T-cell (primary cell): ENCODE results near the gene TEAD1. TPM values are rescaled to one million over a fixed set of nuclear protein-coding genes. Genes with fewer than 3 reads are reported as not detected.

ENCODE experiments used
- ATAC-seq, 4 experiments: fragments of 200-7000 bp in 3 of 4; fragments of 150-1000 bp in 1 of 4; cut with Tn5 transposase; replicated peaks in 1 of 4; 1 replicate in 3 of 4; 2 replicates in 1 of 4; pipeline ENCODE4 v1.10.0; 2021; ENCODE audit warnings: moderate library complexity in 3 of 4, mild to moderate bottlenecking in 2 of 4, moderate number of reproducible peaks in 1 of 4
- CTCF ChIA-PET, 2 donors: fragments of 300-600 bp; sonication (Branson Sonifier 250); formaldehyde crosslinking; loops; one replicate each; lab custom pipeline; 2022; ENCODE audit warnings: antibody characterized with exemption in 2 of 2; lab: Charles Lee
- POLR2A ChIA-PET, 2 donors: fragments of 300-600 bp; sonication (Branson Sonifier 250); formaldehyde crosslinking; loops; one replicate each; lab custom pipeline; 2022; ENCODE audit warnings: antibody characterized with exemption in 2 of 2; lab: Charles Lee
- DNase-seq, 35 experiments: peaks; one replicate each; pipeline versions ENCODE4 v3.0.0 to v3.0.0-alpha.2; 2013 to 2023
- H3K27ac ChIP-seq: one replicate; pipeline ENCODE4 v1.5.1; 2013; ENCODE audit warnings: low read length
- H3K27me3 ChIP-seq, 2 experiments: replicated peaks in 1 of 2; 1 replicate in 1 of 2; 2 replicates in 1 of 2; pipeline versions ENCODE4 v1.6.1 to v1.7.0; 2013; ENCODE audit warnings: low read length in 1 of 2, mixed read lengths in 1 of 2; ENCODE audit not compliant: control insufficient read depth in 2 of 2, insufficient read depth in 2 of 2; ENCODE audit errors: extremely low read depth in 1 of 2
- H3K36me3 ChIP-seq, 2 donors: 1 replicate in 1 of 2; 2 replicates in 1 of 2; pipeline versions ENCODE4 v1.6.1 to v1.7.0; 2013; ENCODE audit warnings: low read length in 1 of 2; ENCODE audit not compliant: control insufficient read depth in 2 of 2, insufficient read depth in 1 of 2; ENCODE audit errors: extremely low read depth in 1 of 2
- H3K4me1 ChIP-seq, 2 experiments: 1 replicate in 1 of 2; 2 replicates in 1 of 2; pipeline versions ENCODE4 v1.6.1 to v1.7.0; 2013; ENCODE audit warnings: low read length in 2 of 2, mixed read lengths in 1 of 2; ENCODE audit not compliant: insufficient read depth in 2 of 2, control insufficient read depth in 1 of 2; ENCODE audit errors: extremely low read depth in 1 of 2
- H3K4me3 ChIP-seq, 2 donors: 1 replicate in 1 of 2; 2 replicates in 1 of 2; pipeline versions ENCODE4 v1.5.1 to v1.7.0; 2013; ENCODE audit warnings: mild to moderate bottlenecking in 2 of 2, low read length in 1 of 2, moderate library complexity in 1 of 2; ENCODE audit not compliant: control insufficient read depth in 1 of 2; ENCODE audit errors: extremely low read depth in 1 of 2
- H3K9me3 ChIP-seq: 2 replicates; pipeline ENCODE4 v1.7.0; 2013
- H3K27ac Mint-ChIP-seq, 2 donors: one replicate each; pipeline ENCODE4 v1.8.0; 2020 to 2021; ENCODE audit warnings: mild to moderate bottlenecking in 2 of 2, mixed read lengths in 2 of 2
- H3K27me3 Mint-ChIP-seq, 2 donors: one replicate each; pipeline ENCODE4 v1.8.0; 2021 to 2022; ENCODE audit warnings: mixed read lengths in 2 of 2
- H3K36me3 Mint-ChIP-seq: one replicate; pipeline ENCODE4 v1.8.0; 2021; ENCODE audit warnings: mixed read lengths
- H3K4me1 Mint-ChIP-seq, 3 donors: one replicate each; pipeline ENCODE4 v1.8.0; 2020 to 2022; ENCODE audit warnings: mixed read lengths in 3 of 3, mild to moderate bottlenecking in 1 of 3
- H3K4me3 Mint-ChIP-seq, 3 donors: one replicate each; pipeline ENCODE4 v1.8.0; 2020 to 2022; ENCODE audit warnings: mild to moderate bottlenecking in 3 of 3, mixed read lengths in 3 of 3, moderate library complexity in 3 of 3
- H3K9me3 Mint-ChIP-seq, 3 donors: one replicate each; pipeline ENCODE4 v1.8.0; 2020 to 2022; ENCODE audit warnings: mixed read lengths in 3 of 3
- WGBS: methylation state at CpG from one replicate; pipeline ENCODE4 v1.1.5; 2013; ENCODE audit warnings: missing lambda C conversion rate; ENCODE audit not compliant: insufficient coverage; 5-methylcytosine and 5-hydroxymethylcytosine counted together
- total RNA-seq, 35 experiments: library from RNA in 6 of 35; stranded (reverse) in 6 of 35; fragments of 120-200 nt in 1 of 35; gene quantifications; one replicate each; pipeline versions ENCODE4 v1.2.1 to v1.2.4 and lab custom pipeline; 2013 to 2026

The TEAD1 gene
- total RNA-seq, 5 donors from 2014 or later (not counting 1 experiment from before 2014, with no cell fraction given) = 0.20 to 0.72 (median 0.44) TPM; not detected in 1

- Mint-ChIP-seq H3K4me3 (no peak overlapping the region), H3K27me3 (peaks cover 15 to 19% of the 10 kb centered on the region in 2 donors), H3K27ac (no peak overlapping the region), H3K9me3 (no peaks in the 10 kb centered on the region), H3K4me1 (peaks cover 0 to 10% (median 10%) of the 10 kb centered on the region in 3 donors), H3K36me3 (no peaks in the 10 kb centered on the region)
- POLR2A ChIA-PET = no interaction called here
- CTCF ChIA-PET = no interaction called here
- Histone ChIP-seq H3K4me1 (no peaks in the 10 kb centered on the region), H3K27ac (no peak overlapping the region), H3K27me3 (peaks cover 0 to 16% of the 10 kb centered on the region in 2 experiments), H3K36me3 (no peaks in the 10 kb centered on the region), H3K9me3 (no peaks in the 10 kb centered on the region), H3K4me3 (no peak overlapping the region)
- WGBS = no CpG with 5 or more reads among the region's 6 CpGs
- ATAC-seq (no peak), DNase-seq (no peak)
Measured at GRCh38 chr11:12842933-12843636, 168.9 kb downstream of the TEAD1 start.

- ChIA-PET POLR2A (no interaction called here), CTCF (no interaction called here)
- Mint-ChIP-seq H3K27ac (no peak overlapping the region), H3K4me1 (peaks cover 0 to 10% (median 10%) of the 10 kb centered on the region in 3 donors), H3K9me3 (no peaks in the 10 kb centered on the region), H3K36me3 (no peaks in the 10 kb centered on the region), H3K27me3 (peaks cover 17 to 21% of the 10 kb centered on the region in 2 donors), H3K4me3 (no peak overlapping the region)
- no peaks in the 10 kb centered on the region for H3K4me1 ChIP-seq
- no peak overlapping the region for H3K4me3 ChIP-seq
- no peak overlapping the region for H3K27ac ChIP-seq
- no peaks in the 10 kb centered on the region for H3K9me3 ChIP-seq
- ATAC-seq (no peak), DNase-seq (no peak)
- H3K27me3 ChIP-seq = peaks cover 0 to 18% of the 10 kb centered on the region in 2 experiments
- 100% methylated on average over 3 of the region's 6 CpGs for WGBS
- H3K36me3 ChIP-seq = no peaks in the 10 kb centered on the region
Measured at GRCh38 chr11:12845163-12845562, 170.9 kb downstream of the TEAD1 start.

- Histone ChIP-seq H3K27ac (no peak overlapping the region), H3K4me3 (no peak overlapping the region), H3K4me1 (no peaks in the 10 kb centered on the region), H3K36me3 (no peaks in the 10 kb centered on the region), H3K27me3 (peaks cover 0 to 19% of the 10 kb centered on the region in 2 experiments), H3K9me3 (no peaks in the 10 kb centered on the region)
- no peaks in the 10 kb centered on the region for H3K9me3 Mint-ChIP-seq
- ChIA-PET POLR2A (no interaction called here), CTCF (no interaction called here)
- peaks cover 0 to 10% (median 10%) of the 10 kb centered on the region in 3 donors for H3K4me1 Mint-ChIP-seq
- 97% methylated on average over 6 of the region's 10 CpGs for WGBS
- DNase-seq (no peak), ATAC-seq (no peak)
- H3K36me3 Mint-ChIP-seq = no peaks in the 10 kb centered on the region
- H3K27ac Mint-ChIP-seq = no peak overlapping the region
- H3K4me3 Mint-ChIP-seq = no peak overlapping the region
- H3K27me3 Mint-ChIP-seq = peaks cover 16 to 21% of the 10 kb centered on the region in 2 donors
Measured at GRCh38 chr11:12845739-12846358, 171.6 kb downstream of the TEAD1 start.

GRCh38 chr11:12846786-12847615 is 172.8 kb downstream of the TEAD1 start:
- ATAC-seq (no peak), DNase-seq (no peak)
- Histone ChIP-seq H3K4me3 (no peak overlapping the region), H3K27me3 (peaks cover 0 to 19% of the 10 kb centered on the region in 2 experiments), H3K4me1 (no peaks in the 10 kb centered on the region), H3K27ac (no peak overlapping the region), H3K9me3 (no peaks in the 10 kb centered on the region), H3K36me3 (no peaks in the 10 kb centered on the region)
- ChIA-PET POLR2A (no interaction called here), CTCF (no interaction called here)
- H3K9me3 Mint-ChIP-seq = no peaks in the 10 kb centered on the region
- no peak overlapping the region for H3K27ac Mint-ChIP-seq
- peaks cover 0 to 10% (median 8%) of the 10 kb centered on the region in 3 donors for H3K4me1 Mint-ChIP-seq
- H3K36me3 Mint-ChIP-seq = no peaks in the 10 kb centered on the region
- H3K27me3 Mint-ChIP-seq = peaks cover 18 to 21% of the 10 kb centered on the region in 2 donors
- 11% methylated on average over 1 of the region's 3 CpGs for WGBS
- H3K4me3 Mint-ChIP-seq = no peak overlapping the region

- Mint-ChIP-seq H3K27me3 (peaks cover 20 to 24% of the 10 kb centered on the region in 2 donors), H3K4me1 (peaks cover 0 to 5% (median 0%) of the 10 kb centered on the region in 3 donors), H3K27ac (no peak overlapping the region), H3K9me3 (no peaks in the 10 kb centered on the region), H3K4me3 (no peak overlapping the region), H3K36me3 (no peaks in the 10 kb centered on the region)
- ATAC-seq (no peak), DNase-seq (no peak)
- no peaks in the 10 kb centered on the region for H3K4me1 ChIP-seq
- H3K27me3 ChIP-seq = peaks cover 0 to 19% of the 10 kb centered on the region in 2 experiments
- H3K36me3 ChIP-seq = no peaks in the 10 kb centered on the region
- CTCF ChIA-PET = interaction anchor here in 1 of 2 donors (0.5 kb wide), 1 partner anchor 116 kb away, joined by 4 read pairs; no protein-coding TSS in a partner anchor
- H3K4me3 ChIP-seq = no peak overlapping the region
- H3K9me3 ChIP-seq = no peaks in the 10 kb centered on the region
- 67% methylated on average over 1 of the region's 3 CpGs for WGBS
- POLR2A ChIA-PET = no interaction called here
- H3K27ac ChIP-seq = no peak overlapping the region
Measured at GRCh38 chr11:12848413-12848812, 174.2 kb downstream of the TEAD1 start.

- H3K4me3 ChIP-seq = no peak overlapping the region
- Mint-ChIP-seq H3K9me3 (no peaks in the 10 kb centered on the region), H3K27ac (no peak overlapping the region), H3K4me1 (peaks cover 0 to 5% (median 0%) of the 10 kb centered on the region in 3 donors), H3K4me3 (no peak overlapping the region), H3K36me3 (no peaks in the 10 kb centered on the region), H3K27me3 (peaks cover 11 to 25% of the 10 kb centered on the region in 2 donors)
- no CpG with 5 or more reads among the region's 1 CpG for WGBS
- ATAC-seq (no peak), DNase-seq (no peak)
- ChIA-PET POLR2A (no interaction called here), CTCF (no interaction called here)
- H3K27me3 ChIP-seq = peaks cover 0 to 8% of the 10 kb centered on the region in 2 experiments
- H3K9me3 ChIP-seq = no peaks in the 10 kb centered on the region
- no peaks in the 10 kb centered on the region for H3K4me1 ChIP-seq
- no peaks in the 10 kb centered on the region for H3K36me3 ChIP-seq
- H3K27ac ChIP-seq = no peak overlapping the region
Measured at GRCh38 chr11:12853325-12853651, 179.1 kb downstream of the TEAD1 start.
